HepG2 (cell line): ENCODE measurements around the gene INTS1. TPM values are rescaled to one million over a fixed set of nuclear protein-coding genes. Genes with fewer than 3 reads are reported as not detected.
A peak's percentile ranks its signal among the peaks of the same experiment; 100 is the strongest.

ENCODE experiments used
- ARNT2 ChIP-seq: sonication (generic); formaldehyde crosslinking; IDR thresholded peaks from 2 replicates; pipeline ENCODE4 v1.8.0; 2022; ENCODE audit warnings: mild to moderate bottlenecking, low read depth, missing genetic modification reagents, moderate library complexity
- ATF2 ChIP-seq: sonication (generic); formaldehyde crosslinking; IDR thresholded peaks from 2 replicates; pipeline ENCODE4 v1.4.0; 2020; ENCODE audit warnings: missing genetic modification reagents
- CBX5 ChIP-seq: sonication (generic); formaldehyde crosslinking; IDR thresholded peaks from 2 replicates; pipeline ENCODE4 v1.4.0; 2020; ENCODE audit warnings: missing genetic modification reagents, borderline replicate concordance
- ZNF253 ChIP-seq: sonication (generic); formaldehyde crosslinking; IDR thresholded peaks from 2 replicates; pipeline ENCODE4 v1.8.0; 2022; ENCODE audit warnings: mild to moderate bottlenecking, missing genetic modification reagents, borderline replicate concordance
- ZNF33A ChIP-seq: sonication (generic); formaldehyde crosslinking; IDR thresholded peaks from 2 replicates; pipeline ENCODE4 v1.5.1; 2020; ENCODE audit warnings: missing genetic modification reagents, mild to moderate bottlenecking, moderate library complexity, borderline replicate concordance
- ZNF598 ChIP-seq: sonication (generic); formaldehyde crosslinking; IDR thresholded peaks from 2 replicates; pipeline ENCODE4 v1.5.1; 2020; ENCODE audit warnings: mild to moderate bottlenecking, missing genetic modification reagents, borderline replicate concordance
- ZNF687 ChIP-seq: sonication (generic); formaldehyde crosslinking; IDR thresholded peaks from 2 replicates; pipeline ENCODE4 v1.5.1; 2020; ENCODE audit warnings: mild to moderate bottlenecking, missing genetic modification reagents, moderate library complexity
- ZNF883 ChIP-seq: sonication (generic); formaldehyde crosslinking; IDR thresholded peaks from 2 replicates; pipeline ENCODE4 v1.5.1; 2020; ENCODE audit warnings: mild to moderate bottlenecking, missing genetic modification reagents; ENCODE audit errors: not compliant biosample characterization
- polyA plus RNA-seq, 8 experiments: library from polyadenylated mRNA; depleted of rRNA in 3 of 8; stranded (reverse) in 7 of 8; unstranded in 1 of 8; fragments of >200 nt; fragmentation: Illumina TruSeq in 4 of 8; extraction: Trizol in 4 of 8; gene quantifications; 2 replicates each; pipeline versions ENCODE4 v1.2.1 to v1.2.3, GENCODE V29; 2011 to 2016; ENCODE audit warnings: low read depth in 4 of 8, missing spikeins in 1 of 8, mixed read lengths in 1 of 8; ENCODE audit not compliant: insufficient read depth in 1 of 8
- total RNA-seq, 5 experiments: library from RNA; depleted of rRNA; stranded (reverse); fragments of >200 nt; fragmentation: Illumina TruSeq; extraction: Trizol; gene quantifications; 2 replicates each; pipeline ENCODE4 v1.2.3, GENCODE V29; 2016; ENCODE audit warnings: low read depth in 1 of 5
- TF ChIP-seq, protein P1 (sequence below): sonication (generic); formaldehyde crosslinking; IDR thresholded peaks from 2 replicates; pipeline ENCODE4 v1.5.0; 2020; ENCODE audit warnings: mild to moderate bottlenecking, missing genetic modification reagents, borderline replicate concordance
- TF ChIP-seq, protein P2 (sequence below), 2 experiments: sonication (generic) in 1 of 2; formaldehyde crosslinking in 1 of 2; IDR thresholded peaks; 2 replicates each; pipeline versions ENCODE4 v1.4.0 to v1.6.1; 2016 to 2020; ENCODE audit warnings: borderline replicate concordance in 1 of 2, low read depth in 1 of 2, mild to moderate bottlenecking in 1 of 2, missing genetic modification reagents in 1 of 2
- TF ChIP-seq, protein P3 (sequence below): IDR thresholded peaks from 2 replicates; pipeline ENCODE4 v1.6.1; 2016; ENCODE audit warnings: low read depth, borderline replicate concordance

INTS1 gene
- total and polyA plus RNA-seq, 2 of the 13 experiments (the other 11 are each of a cell fraction or from before 2014, with no cell fraction given): 13.7 to 29.0 TPM

- TF ChIP-seq ZNF687 (CRISPR knock-in tag): peak; percentile 95
- TF ChIP-seq ATF2: peak; percentile 95
- peak; percentile 33 for TF ChIP-seq ZNF883 (CRISPR knock-in tag)
- no peak for TF ChIP-seq ZNF253
- TF ChIP-seq CBX5 (CRISPR knock-in tag): no peak; the same call in 1 of the 2 replicates
- TF ChIP-seq, protein P1, sequence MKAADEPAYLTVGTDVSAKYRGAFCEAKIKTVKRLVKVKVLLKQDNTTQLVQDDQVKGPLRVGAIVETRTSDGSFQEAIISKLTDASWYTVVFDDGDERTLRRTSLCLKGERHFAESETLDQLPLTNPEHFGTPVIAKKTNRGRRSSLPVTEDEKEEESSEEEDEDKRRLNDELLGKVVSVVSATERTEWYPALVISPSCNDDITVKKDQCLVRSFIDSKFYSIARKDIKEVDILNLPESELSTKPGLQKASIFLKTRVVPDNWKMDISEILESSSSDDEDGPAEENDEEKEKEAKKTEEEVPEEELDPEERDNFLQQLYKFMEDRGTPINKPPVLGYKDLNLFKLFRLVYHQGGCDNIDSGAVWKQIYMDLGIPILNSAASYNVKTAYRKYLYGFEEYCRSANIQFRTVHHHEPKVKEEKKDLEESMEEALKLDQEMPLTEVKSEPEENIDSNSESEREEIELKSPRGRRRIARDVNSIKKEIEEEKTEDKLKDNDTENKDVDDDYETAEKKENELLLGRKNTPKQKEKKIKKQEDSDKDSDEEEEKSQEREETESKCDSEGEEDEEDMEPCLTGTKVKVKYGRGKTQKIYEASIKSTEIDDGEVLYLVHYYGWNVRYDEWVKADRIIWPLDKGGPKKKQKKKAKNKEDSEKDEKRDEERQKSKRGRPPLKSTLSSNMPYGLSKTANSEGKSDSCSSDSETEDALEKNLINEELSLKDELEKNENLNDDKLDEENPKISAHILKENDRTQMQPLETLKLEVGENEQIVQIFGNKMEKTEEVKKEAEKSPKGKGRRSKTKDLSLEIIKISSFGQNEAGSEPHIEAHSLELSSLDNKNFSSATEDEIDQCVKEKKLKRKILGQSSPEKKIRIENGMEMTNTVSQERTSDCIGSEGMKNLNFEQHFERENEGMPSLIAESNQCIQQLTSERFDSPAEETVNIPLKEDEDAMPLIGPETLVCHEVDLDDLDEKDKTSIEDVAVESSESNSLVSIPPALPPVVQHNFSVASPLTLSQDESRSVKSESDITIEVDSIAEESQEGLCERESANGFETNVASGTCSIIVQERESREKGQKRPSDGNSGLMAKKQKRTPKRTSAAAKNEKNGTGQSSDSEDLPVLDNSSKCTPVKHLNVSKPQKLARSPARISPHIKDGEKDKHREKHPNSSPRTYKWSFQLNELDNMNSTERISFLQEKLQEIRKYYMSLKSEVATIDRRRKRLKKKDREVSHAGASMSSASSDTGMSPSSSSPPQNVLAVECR (CRISPR knock-in tag): peak; percentile 93; the same call in 1 of the 2 replicates
- TF ChIP-seq ZNF598 (CRISPR knock-in tag): peak; percentile 84; the same call in 1 of the 2 replicates
- TF ChIP-seq, protein P2, sequence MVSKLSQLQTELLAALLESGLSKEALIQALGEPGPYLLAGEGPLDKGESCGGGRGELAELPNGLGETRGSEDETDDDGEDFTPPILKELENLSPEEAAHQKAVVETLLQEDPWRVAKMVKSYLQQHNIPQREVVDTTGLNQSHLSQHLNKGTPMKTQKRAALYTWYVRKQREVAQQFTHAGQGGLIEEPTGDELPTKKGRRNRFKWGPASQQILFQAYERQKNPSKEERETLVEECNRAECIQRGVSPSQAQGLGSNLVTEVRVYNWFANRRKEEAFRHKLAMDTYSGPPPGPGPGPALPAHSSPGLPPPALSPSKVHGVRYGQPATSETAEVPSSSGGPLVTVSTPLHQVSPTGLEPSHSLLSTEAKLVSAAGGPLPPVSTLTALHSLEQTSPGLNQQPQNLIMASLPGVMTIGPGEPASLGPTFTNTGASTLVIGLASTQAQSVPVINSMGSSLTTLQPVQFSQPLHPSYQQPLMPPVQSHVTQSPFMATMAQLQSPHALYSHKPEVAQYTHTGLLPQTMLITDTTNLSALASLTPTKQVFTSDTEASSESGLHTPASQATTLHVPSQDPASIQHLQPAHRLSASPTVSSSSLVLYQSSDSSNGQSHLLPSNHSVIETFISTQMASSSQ (IDR thresholded peaks at IDR 0.05; ENCODE audit: low read depth): 0 out of 2 replicates have a peak, but pooled peaks have one; percentile 16
- TF ChIP-seq, protein P2 (CRISPR knock-in tag; IDR thresholded peaks at IDR 0.05; ENCODE audit: borderline replicate concordance): peak; percentile 56; the same call in 1 of the 2 replicates
- peak; percentile 70; the same call in 1 of the 2 replicates for TF ChIP-seq ZNF33A
- TF ChIP-seq ARNT2 (CRISPR knock-in tag): peak; percentile 79
- TF ChIP-seq, protein P3, sequence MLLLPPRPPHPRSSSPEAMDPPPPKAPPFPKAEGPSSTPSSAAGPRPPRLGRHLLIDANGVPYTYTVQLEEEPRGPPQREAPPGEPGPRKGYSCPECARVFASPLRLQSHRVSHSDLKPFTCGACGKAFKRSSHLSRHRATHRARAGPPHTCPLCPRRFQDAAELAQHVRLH (CRISPR knock-in tag): peak; percentile 75; the same call in 1 of the 2 replicates
These were observed 32.8 kb upstream of the INTS1 start (continued) for GRCh38 chr7:1536743-1537534.
